Fibroblast of lung (primary cell): ENCODE measurements around the gene TMEM132D. TPM values are rescaled to one million over a fixed set of nuclear protein-coding genes. Genes with fewer than 3 reads are reported as not detected.

Experiments used
- DNase-seq, 2 donors: peaks; one replicate each; pipeline versions ENCODE4 v3.0.0 to v3.0.0-alpha.2; 2010; ENCODE audit warnings: low read depth in 2 of 2
- H2AFZ ChIP-seq: 2 replicates; pipeline ENCODE4 v1.5.1; 2012; ENCODE audit warnings: low read length, control low read depth, inconsistent platforms
- H3K27ac ChIP-seq: 2 replicates; pipeline ENCODE4 v1.5.1; 2011; ENCODE audit warnings: low read length, control low read depth; ENCODE audit not compliant: insufficient read depth
- H3K27me3 ChIP-seq: 2 replicates; pipeline ENCODE4 v1.5.1; 2011; ENCODE audit warnings: mild to moderate bottlenecking, low read length; ENCODE audit not compliant: control insufficient read depth, insufficient read depth
- H3K36me3 ChIP-seq: 2 replicates; pipeline ENCODE4 v1.5.1; 2011; ENCODE audit warnings: low read length; ENCODE audit not compliant: control insufficient read depth, insufficient read depth
- H3K4me1 ChIP-seq: 2 replicates; pipeline ENCODE4 v1.5.1; 2011; ENCODE audit warnings: low read length; ENCODE audit not compliant: control insufficient read depth, insufficient read depth; ENCODE audit errors: extremely low read depth
- H3K4me2 ChIP-seq: 2 replicates; pipeline ENCODE4 v1.5.1; 2011; ENCODE audit warnings: low read length, control low read depth; ENCODE audit not compliant: insufficient read depth; ENCODE audit errors: extremely low read depth
- H3K4me3 ChIP-seq, 4 experiments: fragments of 200-600 bp in 1 of 4; sonication (generic) in 1 of 4; replicated peaks in 1 of 4; 2 replicates each; pipeline ENCODE4 v1.5.1; 2011 to 2016; ENCODE audit warnings: low read length in 4 of 4, low read depth in 3 of 4, mild to moderate bottlenecking in 3 of 4, control low read depth in 2 of 4, inconsistent platforms in 1 of 4, mixed read lengths in 1 of 4; ENCODE audit not compliant: insufficient read depth in 1 of 4; ENCODE audit errors: control extremely low read depth in 1 of 4
- H3K79me2 ChIP-seq: 2 replicates; pipeline ENCODE4 v1.5.1; 2012; ENCODE audit warnings: mild to moderate bottlenecking, low read length, inconsistent platforms; ENCODE audit not compliant: control insufficient read depth, insufficient read depth
- H3K9ac ChIP-seq: 2 replicates; pipeline ENCODE4 v1.5.1; 2011; ENCODE audit warnings: mild to moderate bottlenecking, low read length, control low read depth; ENCODE audit not compliant: insufficient read depth
- H3K9me3 ChIP-seq: 2 replicates; pipeline ENCODE4 v1.5.1; 2012; ENCODE audit warnings: low read depth, low read length; ENCODE audit not compliant: control insufficient read depth, insufficient read depth
- H4K20me1 ChIP-seq: 2 replicates; pipeline ENCODE4 v1.5.1; 2011; ENCODE audit warnings: low read length; ENCODE audit not compliant: control insufficient read depth, insufficient read depth; ENCODE audit errors: extremely low read depth
- CTCF ChIP-seq, 2 donors: IDR thresholded peaks in 1 of 2; conservative IDR thresholded peaks in 1 of 2; 1 replicate in 1 of 2; 2 replicates in 1 of 2; pipeline ENCODE4 v1.5.1; 2011 to 2012; ENCODE audit warnings: low read length in 2 of 2, control low read depth in 1 of 2, inconsistent platforms in 1 of 2, low read depth in 1 of 2, mild to moderate bottlenecking in 1 of 2
- EZH2 ChIP-seq: IDR thresholded peaks from 2 replicates; pipeline ENCODE4 v1.5.1; 2012; ENCODE audit warnings: low read length, control low read depth, mild to moderate bottlenecking; ENCODE audit errors: missing control alignments
- polyA plus RNA-seq, 2 donors: library from polyadenylated mRNA; depleted of rRNA in 1 of 2; stranded (reverse) in 1 of 2; unstranded in 1 of 2; fragments of >200 nt; gene quantifications; 2 replicates each; pipeline ENCODE4 v1.2.1, GENCODE V29; 2011 to 2012; ENCODE audit warnings: missing spikeins in 1 of 2
- total RNA-seq: library from RNA; depleted of rRNA; stranded (reverse); fragments of >200 nt; gene quantifications from 2 replicates; pipeline ENCODE4 v1.2.1, GENCODE V29; 2014

TMEM132D gene
- total and polyA plus RNA-seq, 2 donors (not counting 1 experiment from before 2014, with no cell fraction given) = not detected

- Histone ChIP-seq H3K4me3 (no peak overlapping the region), H3K9ac (no peak overlapping the region), H3K79me2 (no peaks in the 10 kb centered on the region), H3K27me3 (no peaks in the 10 kb centered on the region), H3K4me2 (no peak overlapping the region), H3K4me1 (no peaks in the 10 kb centered on the region), H3K27ac (no peak overlapping the region), H2AFZ (no peak overlapping the region), H4K20me1 (no peaks in the 10 kb centered on the region), H3K9me3 (no peaks in the 10 kb centered on the region), H3K36me3 (no peaks in the 10 kb centered on the region)
- TF ChIP-seq CTCF (conservative IDR thresholded peaks at IDR 0.05 in 1 of 2, IDR thresholded peaks at IDR 0.05 in 1 of 2; ENCODE audit: low read depth in 1 of 2, low read length in 2 of 2) = no peak
- TF ChIP-seq EZH2 = no peak
- peak in 1 of 2 donors; percentile 28 for DNase-seq
Measured at GRCh38 chr12:129903092-129903945, 506 bp downstream of the TMEM132D start.

GRCh38 chr12:129902371-129903091, 1.3 kb downstream of the TMEM132D start:
- no peaks in the 10 kb centered on the region for H3K4me1 ChIP-seq
- H3K4me2 ChIP-seq = no peak overlapping the region
- no peaks in the 10 kb centered on the region for H3K9me3 ChIP-seq
- no peak overlapping the region for H3K9ac ChIP-seq
- no peak overlapping the region for H2AFZ ChIP-seq
- no peak for DNase-seq
- no peak overlapping the region for H3K27ac ChIP-seq
- H3K27me3 ChIP-seq = no peaks in the 10 kb centered on the region
- H3K4me3 ChIP-seq = no peak overlapping the region
- no peak for TF ChIP-seq CTCF (conservative IDR thresholded peaks at IDR 0.05 in 1 of 2, IDR thresholded peaks at IDR 0.05 in 1 of 2; ENCODE audit: low read depth in 1 of 2, low read length in 2 of 2)
- TF ChIP-seq EZH2 = no peak
- H3K79me2 ChIP-seq = no peaks in the 10 kb centered on the region
- no peaks in the 10 kb centered on the region for H3K36me3 ChIP-seq
- H4K20me1 ChIP-seq = no peaks in the 10 kb centered on the region

- TF ChIP-seq CTCF (conservative IDR thresholded peaks at IDR 0.05 in 1 of 2, IDR thresholded peaks at IDR 0.05 in 1 of 2; ENCODE audit: low read depth in 1 of 2, low read length in 2 of 2) (no peak), EZH2 (no peak)
- H3K36me3 ChIP-seq = no peaks in the 10 kb centered on the region
- no peaks in the 10 kb centered on the region for H3K79me2 ChIP-seq
- no peaks in the 10 kb centered on the region for H3K9me3 ChIP-seq
- H3K9ac ChIP-seq = no peak overlapping the region
- peak in 1 of 2 donors; percentile 79 for DNase-seq
- H3K4me1 ChIP-seq = no peaks in the 10 kb centered on the region
- H3K4me3 ChIP-seq = no peak overlapping the region
- H4K20me1 ChIP-seq = no peaks in the 10 kb centered on the region
- H3K27me3 ChIP-seq = no peaks in the 10 kb centered on the region
- H3K27ac ChIP-seq = no peak overlapping the region
- H2AFZ ChIP-seq = no peak overlapping the region
- H3K4me2 ChIP-seq = no peak overlapping the region
Measured at GRCh38 chr12:129901254-129901653, 2.6 kb downstream of the TMEM132D start.
